ENCODE measurements around the gene CSNK1G1. TPM values are rescaled to one million over a fixed set of nuclear protein-coding genes. Genes with fewer than 3 reads are reported as not detected.

CSNK1G1 gene
- total and polyA plus RNA-seq, 2 of the 8 experiments (the other 6 are each of a cell fraction or from before 2014, with no cell fraction given), result 6.0 to 12.9 TPM

DNA sequence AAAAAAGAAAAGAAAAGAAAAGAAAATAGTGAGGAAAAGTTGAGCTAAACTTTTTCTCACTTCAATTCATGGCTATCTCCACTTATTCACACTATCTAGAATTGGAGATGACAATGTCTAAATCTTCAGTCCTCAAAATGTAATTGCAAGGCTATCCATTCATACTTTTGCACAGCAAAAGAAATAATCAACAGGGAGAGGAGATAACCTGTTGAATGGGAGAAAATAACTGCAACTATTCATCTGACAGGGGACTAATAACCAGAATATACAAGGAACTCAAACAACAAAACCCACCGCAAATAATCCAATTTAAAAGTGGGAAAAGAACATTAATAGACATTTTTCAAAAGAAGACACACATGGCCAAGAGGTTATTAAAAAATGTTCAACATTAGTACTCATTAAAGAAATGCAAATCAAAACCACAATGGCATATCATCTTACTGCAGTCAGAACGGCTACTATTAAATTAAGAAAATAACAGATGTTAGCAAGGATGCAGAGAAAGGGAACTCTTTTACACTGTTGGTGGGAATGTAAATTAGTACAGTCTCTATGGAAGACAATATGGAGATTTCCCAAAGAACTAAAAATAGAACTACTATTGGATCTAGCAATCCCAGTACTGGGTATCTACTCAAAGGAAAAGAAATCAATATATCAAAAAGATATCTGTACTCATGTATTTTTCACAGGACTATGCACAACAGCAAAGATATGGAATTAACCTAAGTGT lies 119.6 kb downstream of the CSNK1G1 start:
- no peak overlapping the region for H3K9ac ChIP-seq (replicated peaks in 1 of 4; ENCODE audit: extremely low read depth in 1 of 4, low read depth in 3 of 4, low read length in 3 of 4)
- H4K5ac ChIP-seq (ENCODE audit: insufficient read length, low read depth, low read length), result no peak overlapping the region
- H3K23me2 ChIP-seq (ENCODE audit: low read depth, low read length), result no peaks in the 10 kb centered on the region; the same call in 1 of the 2 replicates
- H2BK12ac ChIP-seq (ENCODE audit: low read depth, low read length), result no peak overlapping the region
- TF ChIP-seq CHD1 (IDR thresholded peaks at IDR 0.05; ENCODE audit: low read depth, low read length) (no peak), POLR2AphosphoS5 (IDR thresholded peaks at IDR 0.05; ENCODE audit: low read depth, low read length) (no peak)
- TF ChIP-seq, protein P1, sequence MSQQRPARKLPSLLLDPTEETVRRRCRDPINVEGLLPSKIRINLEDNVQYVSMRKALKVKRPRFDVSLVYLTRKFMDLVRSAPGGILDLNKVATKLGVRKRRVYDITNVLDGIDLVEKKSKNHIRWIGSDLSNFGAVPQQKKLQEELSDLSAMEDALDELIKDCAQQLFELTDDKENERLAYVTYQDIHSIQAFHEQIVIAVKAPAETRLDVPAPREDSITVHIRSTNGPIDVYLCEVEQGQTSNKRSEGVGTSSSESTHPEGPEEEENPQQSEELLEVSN (IDR thresholded peaks at IDR 0.05), result no peak
- WGBS, 2 experiments (ENCODE audit: extremely low coverage in 1 of 2, insufficient coverage in 1 of 2, insufficient read length in 1 of 2, insufficient replicate concordance in 2 of 2, low coverage in 1 of 2, low lambda C conversion rate in 2 of 2, missing lambda C conversion rate in 1 of 2), result 92% methylated on average over 2 of the region's 2 CpGs; no CpG with 5 or more reads in 1 of the 2 experiments
- no peak overlapping the region for H3K4me2 ChIP-seq (ENCODE audit: insufficient read depth in 1 of 2, low read depth in 2 of 2, low read length in 2 of 2)
- H3K27me3 ChIP-seq (replicated peaks in 1 of 4; ENCODE audit: control insufficient read depth in 3 of 4, extremely low read depth in 1 of 4, insufficient read depth in 3 of 4, low read length in 3 of 4), result no peaks in the 10 kb centered on the region
- no peak overlapping the region for H3K14ac ChIP-seq (ENCODE audit: insufficient read length)
- no peak overlapping the region for H2BK120ac ChIP-seq (replicated peaks; ENCODE audit: low read depth, low read length)
- H3K4me3 ChIP-seq (ENCODE audit: extremely low read depth in 1 of 4, insufficient read depth in 2 of 4, low read depth in 3 of 4, low read length in 4 of 4), result no peak overlapping the region
- no peak overlapping the region for H3K23ac ChIP-seq (ENCODE audit: insufficient read length)
- H4K8ac ChIP-seq (ENCODE audit: extremely low read depth, insufficient read depth, low read length), result no peak overlapping the region
- no peaks in the 10 kb centered on the region for H3K79me1 ChIP-seq (ENCODE audit: low read depth, low read length)
- H3K27ac ChIP-seq (ENCODE audit: low read depth, low read length), result no peak overlapping the region
- H3K9me3 ChIP-seq (ENCODE audit: insufficient read depth in 2 of 2, low read depth in 1 of 2, low read length in 1 of 2), result no peaks in the 10 kb centered on the region
- H3K4ac ChIP-seq (replicated peaks; ENCODE audit: insufficient read length, low read depth, low read length), result no peak overlapping the region
- no peaks in the 10 kb centered on the region for H3K4me1 ChIP-seq (replicated peaks in 1 of 4; ENCODE audit: control insufficient read depth in 3 of 4, insufficient read depth in 4 of 4, low read length in 3 of 4)
- H3K36me3 ChIP-seq (ENCODE audit: control insufficient read depth in 2 of 4, insufficient read depth in 4 of 4, low read length in 3 of 4), result no peaks in the 10 kb centered on the region
- no peak overlapping the region for H3K18ac ChIP-seq (ENCODE audit: extremely low read depth, low read length)
- ChIA-PET CTCF (ENCODE audit: partially characterized antibody) (no interaction called here), POLR2A (ENCODE audit: partially characterized antibody) (no interaction called here)
- H4K91ac ChIP-seq (replicated peaks; ENCODE audit: insufficient read length, low read length), result no peak overlapping the region
- H2AFZ ChIP-seq (ENCODE audit: low read length), result no peak overlapping the region
- no peak for FAIRE-seq
- no peaks in the 10 kb centered on the region for H4K20me1 ChIP-seq (replicated peaks in 1 of 2; ENCODE audit: control insufficient read depth in 1 of 2, insufficient read depth in 2 of 2, low read length in 2 of 2)
- no peak overlapping the region for H3K56ac ChIP-seq (replicated peaks; ENCODE audit: insufficient read length, low read depth, low read length)
- no peak overlapping the region for H2BK15ac ChIP-seq (ENCODE audit: low read length)
- no peak overlapping the region for H2BK20ac ChIP-seq (ENCODE audit: low read length)
- H3K79me2 ChIP-seq (ENCODE audit: control insufficient read depth in 1 of 2, insufficient read depth in 2 of 2, low read length in 2 of 2), result no peaks in the 10 kb centered on the region
- DNase-seq (ENCODE audit: low read depth in 1 of 2, low spot score in 2 of 2), result no peak
- H2BK5ac ChIP-seq (ENCODE audit: low read depth, low read length), result no peak overlapping the region
- H2AK5ac ChIP-seq (ENCODE audit: low read depth, low read length), result no peak overlapping the region
